DND-41 (cell line): ENCODE results near the gene RPN2.

Experiments
- EZH2 ChIP-seq: IDR thresholded peaks from 3 replicates; pipeline ENCODE4 v1.6.1; 2012; ENCODE audit warnings: borderline replicate concordance, low read depth, mild to moderate bottlenecking, moderate library complexity, low read length, inconsistent platforms; ENCODE audit not compliant: severe bottlenecking
- TF ChIP-seq, protein P1 (sequence below): IDR thresholded peaks from 2 replicates; pipeline ENCODE4 v1.5.1; 2012; ENCODE audit warnings: borderline replicate concordance, low read length, moderate library complexity, mild to moderate bottlenecking; ENCODE audit not compliant: poor library complexity, severe bottlenecking; ENCODE audit errors: extremely low read depth

DNA sequence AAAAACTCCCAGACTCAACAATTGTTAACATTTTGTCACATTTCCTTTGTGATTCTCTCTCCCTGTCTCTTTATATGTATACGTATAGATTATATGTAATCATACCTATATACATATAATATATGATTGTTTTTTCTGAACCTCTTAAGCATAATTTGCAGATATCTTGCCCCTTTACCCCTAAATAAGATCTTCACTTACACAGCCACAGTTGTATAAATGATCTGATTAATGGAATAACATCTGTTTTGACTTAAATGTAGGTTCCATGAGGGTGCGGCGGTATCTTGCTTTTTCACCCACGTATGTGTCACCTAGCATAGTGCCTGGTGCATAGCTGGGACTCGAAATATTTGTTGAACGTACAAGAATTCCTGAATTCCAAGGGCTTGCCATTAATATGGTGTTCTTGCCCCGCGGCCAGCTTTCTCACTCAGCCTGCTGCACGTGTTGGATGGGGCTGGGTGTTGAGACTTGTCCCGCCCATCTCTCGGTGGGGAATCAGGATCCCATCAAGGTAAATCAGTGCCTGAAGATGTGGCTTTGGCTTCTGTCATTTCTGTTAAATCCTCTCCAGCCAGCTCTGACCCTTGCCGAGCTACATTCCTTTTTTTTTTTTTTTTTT lies 99.9 kb downstream of the RPN2 start:
- TF ChIP-seq, protein P1, sequence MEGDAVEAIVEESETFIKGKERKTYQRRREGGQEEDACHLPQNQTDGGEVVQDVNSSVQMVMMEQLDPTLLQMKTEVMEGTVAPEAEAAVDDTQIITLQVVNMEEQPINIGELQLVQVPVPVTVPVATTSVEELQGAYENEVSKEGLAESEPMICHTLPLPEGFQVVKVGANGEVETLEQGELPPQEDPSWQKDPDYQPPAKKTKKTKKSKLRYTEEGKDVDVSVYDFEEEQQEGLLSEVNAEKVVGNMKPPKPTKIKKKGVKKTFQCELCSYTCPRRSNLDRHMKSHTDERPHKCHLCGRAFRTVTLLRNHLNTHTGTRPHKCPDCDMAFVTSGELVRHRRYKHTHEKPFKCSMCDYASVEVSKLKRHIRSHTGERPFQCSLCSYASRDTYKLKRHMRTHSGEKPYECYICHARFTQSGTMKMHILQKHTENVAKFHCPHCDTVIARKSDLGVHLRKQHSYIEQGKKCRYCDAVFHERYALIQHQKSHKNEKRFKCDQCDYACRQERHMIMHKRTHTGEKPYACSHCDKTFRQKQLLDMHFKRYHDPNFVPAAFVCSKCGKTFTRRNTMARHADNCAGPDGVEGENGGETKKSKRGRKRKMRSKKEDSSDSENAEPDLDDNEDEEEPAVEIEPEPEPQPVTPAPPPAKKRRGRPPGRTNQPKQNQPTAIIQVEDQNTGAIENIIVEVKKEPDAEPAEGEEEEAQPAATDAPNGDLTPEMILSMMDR, result no peak
- TF ChIP-seq EZH2, result no peak
